K562 (cell line): Measurements from ENCODE around the gene ADGRG1.

ENCODE experiments used
- EP300 ChIP-seq: IDR thresholded peaks from 2 replicates; pipeline ENCODE4 v1.6.1; 2012; ENCODE audit warnings: low read length, improper control_type of control experiment
- MTA1 ChIP-seq: fragments of 450-650 bp; IDR thresholded peaks from 2 replicates; pipeline ENCODE4 v1.6.1; 2017; ENCODE audit warnings: borderline replicate concordance
- POLR2AphosphoS2 ChIP-seq: IDR thresholded peaks from 2 replicates; pipeline ENCODE4 v1.6.1; 2012; ENCODE audit warnings: low read length, improper control_type of control experiment
- SP2 ChIP-seq: IDR thresholded peaks from 2 replicates; pipeline ENCODE4 v1.6.1; 2011; ENCODE audit warnings: mild to moderate bottlenecking, low read depth, low read length, moderate library complexity; ENCODE audit not compliant: poor library complexity, severe bottlenecking; ENCODE audit errors: extremely low read depth
- TF ChIP-seq, protein P1 (sequence below): fragments of 250-450 bp; sonication (Bioruptor Pico); IDR thresholded peaks from 2 replicates; pipeline ENCODE4 v1.8.0; 2021; ENCODE audit warnings: moderate library complexity, mild to moderate bottlenecking, inconsistent platforms

DNA sequence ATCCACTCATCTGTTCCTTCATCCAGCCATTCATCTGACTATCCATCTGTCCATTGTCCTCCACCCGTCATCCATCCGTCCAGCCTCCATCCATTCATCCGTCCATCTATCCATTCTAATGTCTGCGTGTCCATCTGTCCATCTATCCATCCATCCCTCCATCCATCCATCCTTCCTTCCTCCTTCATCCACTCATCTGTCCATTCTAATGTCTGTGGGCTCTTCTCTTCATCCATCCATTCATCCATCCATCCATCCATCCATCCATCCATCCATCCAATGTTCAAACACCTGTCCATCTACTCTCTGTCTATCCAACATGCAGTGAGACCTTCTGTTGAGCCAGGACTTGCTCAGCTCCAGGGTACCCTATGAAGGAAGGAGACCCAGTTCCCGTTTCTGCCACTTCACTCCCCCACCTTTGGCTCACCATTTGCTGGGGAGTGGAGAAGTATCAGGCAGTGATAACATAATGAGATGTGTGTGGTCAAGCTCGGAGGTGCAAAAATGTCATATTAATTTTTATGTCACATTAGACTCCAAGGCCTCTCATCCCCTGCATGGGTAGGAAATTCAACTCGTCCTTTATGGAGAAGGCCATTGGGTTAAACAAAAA, 36.5 kb upstream of the ADGRG1 start:
- no peak for TF ChIP-seq POLR2AphosphoS2
- TF ChIP-seq, protein P1, sequence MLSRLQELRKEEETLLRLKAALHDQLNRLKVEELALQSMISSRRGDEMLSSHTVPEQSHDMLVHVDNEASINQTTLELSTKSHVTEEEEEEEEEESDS (CRISPR knock-in tag), result no peak
- no peak for TF ChIP-seq EP300
- TF ChIP-seq SP2, result no peak
- no peak for TF ChIP-seq MTA1
